Measurements from ENCODE around the gene MYO18A.
"Not testable (repeated sequence)": the region's sequence is repeated elsewhere in the genome, so short reads cannot be mapped to it uniquely, and the experiment has no call there.

The MYO18A gene

DNA sequence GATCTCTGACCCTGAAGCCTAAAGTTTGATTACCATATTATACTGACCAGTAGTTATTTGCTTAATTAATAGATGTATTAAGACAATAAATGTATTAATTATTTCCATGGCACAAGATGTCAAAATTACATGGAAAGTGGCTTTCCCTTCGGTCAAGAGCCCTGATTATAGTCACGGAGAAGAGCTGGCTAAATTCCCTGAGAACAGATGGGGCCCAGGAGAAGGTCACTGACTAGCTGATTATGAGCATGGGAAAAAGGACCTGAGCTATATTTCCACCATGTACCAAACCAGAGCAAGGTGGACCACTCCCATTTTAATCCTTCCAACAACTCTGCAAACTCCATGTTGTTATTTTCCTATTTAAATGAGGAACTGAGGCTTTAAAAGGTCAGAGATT, 12.9 kb upstream of the MYO18A start:
- DNase-seq = no peak

DNA sequence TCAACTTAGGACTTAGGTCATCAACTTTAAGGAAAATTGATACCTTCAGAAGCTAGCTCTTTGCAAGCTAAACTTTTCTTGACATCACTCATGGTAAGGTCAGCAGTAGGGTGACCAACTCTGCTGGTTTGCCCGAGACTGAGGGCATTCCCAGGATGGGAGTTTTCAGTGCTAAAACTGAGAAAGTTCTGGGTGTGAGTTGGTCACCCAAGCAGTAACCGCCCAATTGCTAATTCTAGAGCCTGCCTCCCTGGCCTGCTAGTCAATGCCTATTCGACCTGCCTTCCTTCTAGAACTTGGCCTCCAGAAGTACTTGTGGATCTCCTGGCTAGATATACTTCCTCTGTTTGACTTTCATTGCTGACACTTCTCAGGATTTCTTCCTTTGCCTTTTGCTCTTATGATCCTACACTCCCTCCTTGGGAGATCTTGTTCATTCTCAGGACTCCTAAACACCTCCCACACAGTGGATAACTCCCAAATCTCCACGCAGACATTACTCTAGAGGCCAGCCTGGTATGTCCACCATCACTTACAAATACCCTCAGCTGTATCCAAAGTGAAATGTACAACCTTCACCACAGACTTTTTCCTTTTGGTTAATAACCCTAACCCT, 10.5 kb upstream of the MYO18A start:
- DNase-seq = no peak

DNA sequence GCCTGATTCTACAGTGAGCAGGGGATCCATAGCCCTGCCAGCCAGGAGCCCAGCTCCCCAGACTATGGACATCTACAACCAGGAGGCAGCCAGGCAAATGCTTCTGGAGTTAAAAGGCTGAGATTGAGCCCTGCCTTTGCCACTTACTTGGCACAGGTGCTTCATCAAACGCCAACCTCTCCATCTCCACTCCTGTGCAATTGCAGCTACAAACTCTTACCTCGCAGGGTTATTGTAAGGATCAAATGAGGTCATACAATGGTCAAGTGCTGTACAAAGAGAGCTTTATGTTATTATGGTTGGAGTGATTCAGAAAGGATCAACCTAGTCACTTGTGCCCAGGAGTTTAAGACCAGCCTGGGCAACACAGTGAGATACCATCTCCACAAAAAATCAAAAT, 9.8 kb upstream of the MYO18A start:
- no peak for DNase-seq

DNA sequence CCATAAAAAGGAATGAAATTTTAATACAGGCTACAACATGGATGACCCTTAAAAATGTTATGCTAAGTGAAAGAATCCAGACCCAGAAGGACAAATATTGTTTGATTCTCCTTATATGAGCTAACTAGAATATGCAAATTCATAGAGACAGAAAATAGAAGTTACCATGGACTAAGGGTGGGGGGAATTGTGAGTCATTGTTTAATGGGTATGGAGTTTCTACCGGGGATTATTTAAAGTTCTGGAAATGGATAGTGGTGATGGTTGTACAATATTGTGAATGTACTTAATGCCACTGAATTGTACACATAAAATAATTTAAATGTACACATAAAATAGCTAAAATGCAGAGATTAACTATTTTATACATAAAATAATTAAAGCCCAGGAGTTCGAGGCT, 9.2 kb upstream of the MYO18A start:
- no peak for DNase-seq

DNA sequence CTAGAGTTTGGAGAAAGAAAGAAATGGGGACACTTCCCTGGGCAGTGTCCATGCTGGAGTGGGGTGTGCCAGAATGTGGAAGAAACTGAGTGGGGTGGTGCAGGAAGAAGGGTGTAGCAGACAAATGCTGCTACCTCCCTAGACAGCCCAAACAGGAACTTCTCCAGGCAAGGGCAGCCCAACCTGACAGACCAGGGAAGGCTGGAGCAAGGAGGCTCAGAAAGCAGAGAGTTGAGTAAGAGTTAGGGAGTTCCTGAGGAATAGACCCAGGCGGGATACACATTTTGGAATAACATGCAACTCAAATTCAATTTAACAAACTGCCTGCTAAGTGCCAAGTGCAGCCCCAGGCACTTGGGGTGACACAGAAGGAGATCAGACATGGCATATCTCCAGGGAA, 1.0 kb upstream of the MYO18A start:
- no peak for DNase-seq

DNA sequence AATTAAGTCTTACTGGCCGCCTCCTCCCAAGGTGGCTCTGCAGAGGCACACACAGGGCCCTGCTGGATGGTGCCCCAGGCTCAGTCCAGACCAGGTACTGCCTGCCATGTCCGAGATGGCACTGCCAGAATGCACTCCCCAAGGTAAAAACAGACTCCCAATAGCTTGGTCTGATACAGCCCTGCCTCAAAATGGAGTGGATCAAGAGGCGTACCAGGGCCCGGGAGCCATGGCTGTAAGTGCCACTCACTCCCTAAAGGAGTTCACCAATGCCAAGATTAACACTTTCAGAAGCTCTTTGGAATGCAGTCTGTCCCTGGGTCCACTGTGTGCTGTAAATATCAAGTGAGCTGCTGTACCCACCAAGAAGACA, 576 bp upstream of the MYO18A start:
- DNase-seq = no peak

DNA sequence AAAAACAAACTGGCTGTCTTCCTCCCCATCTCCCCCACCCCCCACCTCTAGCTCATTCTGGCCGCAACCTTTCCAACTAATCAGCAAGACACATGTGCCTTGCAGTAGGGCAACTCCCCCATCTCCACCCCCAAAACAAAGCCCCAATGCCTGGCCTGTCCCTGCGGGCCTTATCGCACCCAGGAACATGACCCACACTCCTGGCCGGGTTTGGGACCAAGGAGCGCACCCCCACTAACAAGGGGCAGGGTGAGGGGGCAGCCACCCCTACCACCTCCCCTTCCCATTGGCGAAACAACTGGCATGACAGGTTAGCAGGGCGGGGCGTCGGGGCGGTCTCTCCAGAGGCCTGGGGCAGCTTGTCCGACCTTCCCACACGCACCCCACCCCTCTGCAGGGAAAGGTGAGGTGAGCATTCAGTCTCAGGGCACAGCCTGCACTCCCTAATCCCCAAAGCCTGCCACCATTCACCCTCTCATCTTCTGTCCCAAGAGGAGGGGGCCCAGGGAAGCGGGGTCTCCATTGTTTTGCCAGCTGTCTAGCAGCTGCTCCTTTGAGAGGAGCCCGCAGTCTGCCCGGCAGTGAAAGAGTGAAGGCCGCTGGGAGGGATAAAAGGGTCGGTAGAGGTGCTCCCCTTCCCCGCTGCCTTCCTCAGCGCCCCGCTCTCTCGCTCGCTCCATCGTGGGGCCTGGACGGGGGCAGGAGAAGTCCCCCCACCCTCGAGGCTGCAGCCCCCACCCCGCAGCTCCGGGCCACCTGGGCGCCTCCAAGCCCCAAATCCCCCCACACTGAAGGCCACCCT, 765 bp downstream of the MYO18A start:
- DNase-seq = peak; percentile 40

DNA sequence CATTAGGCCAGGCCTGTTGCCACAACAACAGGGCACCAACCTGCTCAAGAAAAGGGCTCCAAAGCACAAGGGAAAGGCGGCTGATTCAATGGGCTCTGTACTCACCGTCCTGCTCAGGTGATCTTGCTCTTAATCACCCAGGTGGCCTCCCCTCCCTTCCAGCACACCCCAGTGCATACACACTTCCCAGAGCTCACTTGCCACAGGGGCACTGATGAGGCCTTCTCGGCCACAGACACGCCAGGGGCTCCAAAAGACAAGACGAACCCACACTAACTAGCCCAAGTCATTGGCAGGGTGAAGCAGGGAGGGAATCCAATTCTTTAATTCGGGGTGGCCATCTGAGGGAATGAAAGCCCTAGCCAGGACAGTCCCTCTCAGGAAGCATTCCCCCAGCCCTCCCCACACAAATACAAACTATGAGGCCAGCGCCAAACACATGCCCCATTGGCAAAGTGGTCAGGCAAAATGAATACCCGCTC, 1.4 kb downstream of the MYO18A start:
- DNase-seq = no peak

DNA sequence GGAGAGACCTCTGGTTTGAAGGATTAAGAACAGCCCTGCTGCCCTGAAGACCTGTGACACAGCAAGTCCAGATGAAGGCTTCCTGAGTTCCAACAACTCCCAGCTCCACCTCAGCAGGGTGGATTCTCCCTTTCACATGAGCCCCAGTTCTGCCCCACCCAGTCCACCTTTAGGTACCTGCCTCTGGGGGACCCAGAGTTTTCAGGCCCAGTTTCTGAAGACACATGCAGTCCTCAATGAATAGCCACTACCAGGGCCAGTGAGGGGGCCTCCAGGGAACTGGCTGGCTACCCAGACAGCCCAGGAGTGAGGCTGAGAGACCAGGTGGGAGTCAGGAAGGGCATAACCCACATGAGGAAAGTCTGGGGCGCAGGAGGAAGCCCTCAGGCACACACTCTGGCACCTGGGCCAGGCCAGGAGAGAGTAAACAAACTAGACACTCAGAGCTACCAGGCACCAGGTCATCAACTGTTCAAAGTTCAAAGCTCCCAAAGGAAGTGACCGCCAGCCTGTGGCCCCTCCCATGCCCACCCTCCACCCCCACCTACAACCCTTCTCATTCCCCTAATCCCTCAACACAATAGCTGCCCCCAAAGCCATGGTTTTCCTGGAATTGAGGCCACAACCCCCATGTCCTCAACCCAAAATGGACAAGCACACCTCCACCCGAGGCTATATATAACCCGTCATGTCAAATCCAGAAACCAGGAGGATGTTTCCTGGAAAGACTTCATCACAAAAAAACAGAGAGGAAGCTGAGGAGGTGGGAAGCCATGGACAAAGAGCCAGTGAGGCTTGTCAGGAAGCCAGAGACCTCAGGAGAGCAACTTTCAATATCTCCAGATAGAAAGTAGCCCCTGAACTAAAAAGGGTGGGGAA, 2.1 kb downstream of the MYO18A start:
- no peak for DNase-seq

DNA sequence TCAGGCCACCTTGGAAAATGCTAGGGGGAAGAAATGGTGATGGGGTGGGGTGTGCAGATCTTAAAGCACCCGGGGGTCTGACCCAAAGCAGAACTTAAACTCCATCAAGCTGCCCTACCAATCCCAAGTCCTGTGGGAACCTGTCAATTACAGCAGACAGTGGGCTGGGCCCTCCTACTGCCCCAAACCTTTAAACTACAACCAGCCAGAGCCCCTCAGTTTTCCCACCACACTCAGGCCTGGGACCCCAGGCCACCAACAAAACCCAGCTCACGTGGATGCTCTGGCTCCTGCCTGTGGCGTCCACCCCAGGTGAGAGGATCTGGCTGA, 2.7 kb downstream of the MYO18A start:
- no peak for DNase-seq

DNA sequence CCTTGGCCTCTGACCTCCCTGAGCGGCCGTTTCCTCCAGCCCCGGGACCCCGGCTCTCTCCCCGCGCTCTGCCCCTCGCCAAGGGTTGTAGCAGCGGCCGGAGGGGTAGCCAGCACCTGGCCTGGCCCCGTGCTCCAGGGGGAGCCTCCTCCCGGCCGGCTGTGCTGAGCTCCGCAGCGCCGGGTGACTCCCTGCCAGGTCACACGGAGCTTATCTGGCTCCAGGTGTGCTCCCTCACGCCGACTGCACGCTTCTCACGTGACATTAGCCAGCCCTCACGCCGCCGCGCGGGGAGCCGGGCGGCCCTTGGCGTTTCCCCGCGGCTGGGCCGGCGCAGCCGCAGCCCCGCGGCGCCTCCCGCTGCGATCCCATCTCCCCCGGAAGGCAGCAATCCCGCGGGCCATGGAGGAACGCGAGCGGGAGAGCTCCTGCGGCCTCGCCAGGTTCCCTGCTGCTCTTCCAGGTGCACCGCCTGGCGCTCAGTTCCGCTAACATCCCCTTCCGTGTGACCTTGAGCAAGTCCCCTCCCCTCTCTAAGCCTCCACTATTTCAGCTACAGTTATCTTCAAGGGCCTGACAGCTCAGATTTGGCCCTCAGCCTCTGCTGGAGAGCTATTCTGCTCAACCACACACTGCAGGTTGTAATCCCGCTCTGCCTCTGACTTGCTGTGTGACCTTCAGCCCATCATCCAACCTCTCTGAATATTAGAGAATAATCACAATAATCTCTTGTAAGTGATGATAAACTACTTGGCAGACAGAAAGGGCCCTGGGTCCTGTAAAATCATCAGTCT, 3.4 kb downstream of the MYO18A start:
- peak; percentile 38 for DNase-seq

DNA sequence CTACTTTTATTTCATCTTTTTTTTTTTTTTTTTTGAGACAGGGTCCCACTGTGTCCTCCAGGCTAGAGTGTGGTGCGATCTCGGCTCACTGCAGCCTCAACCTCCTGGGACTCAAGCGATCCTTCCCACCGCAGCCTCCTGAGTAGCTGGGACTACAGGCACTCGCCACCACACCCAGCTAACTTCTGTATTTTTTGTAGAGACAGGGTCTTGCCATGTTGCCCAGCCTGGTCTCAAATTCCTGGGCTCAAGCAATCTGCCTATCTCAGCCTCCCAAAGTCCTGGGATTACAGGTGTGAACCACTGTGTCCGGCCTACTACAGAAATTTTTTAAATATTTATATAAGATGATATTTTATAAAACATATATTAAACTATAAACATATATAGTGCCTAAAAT, 4.8 kb downstream of the MYO18A start:
- DNase-seq = no peak

DNA sequence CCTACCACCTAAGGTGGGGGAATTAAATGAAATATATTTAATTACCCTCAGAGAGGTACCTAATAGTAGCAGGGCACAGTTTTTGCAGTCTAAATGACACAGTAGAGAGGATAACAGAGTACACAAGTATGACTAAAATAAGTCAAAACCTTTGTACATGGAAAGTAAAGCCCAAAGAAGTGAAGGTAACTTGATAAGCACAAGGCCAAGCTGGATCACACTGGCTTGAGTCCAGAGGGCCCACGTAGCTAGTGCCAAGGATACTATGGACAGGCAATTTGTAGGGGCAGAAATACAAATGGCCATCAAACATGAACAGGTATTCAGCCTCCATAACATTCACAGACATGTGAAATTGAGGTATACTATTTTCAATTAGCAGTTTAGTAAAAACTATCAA, 7.6 kb downstream of the MYO18A start:
- no peak for DNase-seq

DNA sequence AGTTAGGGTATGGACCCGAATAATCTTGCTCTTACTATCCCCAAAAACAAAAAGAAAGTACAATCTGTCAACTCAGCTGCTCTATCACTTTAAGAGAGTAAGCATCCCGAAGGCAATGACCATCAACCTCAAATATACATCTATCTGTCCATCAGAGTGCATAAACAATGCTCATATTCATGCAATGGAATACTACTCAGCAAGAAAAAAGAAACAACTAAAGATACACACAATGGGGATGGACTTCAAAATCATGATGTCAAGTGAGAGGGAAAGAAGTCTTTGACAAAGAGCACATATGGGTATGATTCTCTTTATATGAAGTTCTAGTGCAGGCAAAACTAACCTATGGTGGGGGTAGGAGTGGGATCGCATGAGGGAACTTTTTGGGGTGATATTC, 9.5 kb downstream of the MYO18A start:
- DNase-seq = no peak

DNA sequence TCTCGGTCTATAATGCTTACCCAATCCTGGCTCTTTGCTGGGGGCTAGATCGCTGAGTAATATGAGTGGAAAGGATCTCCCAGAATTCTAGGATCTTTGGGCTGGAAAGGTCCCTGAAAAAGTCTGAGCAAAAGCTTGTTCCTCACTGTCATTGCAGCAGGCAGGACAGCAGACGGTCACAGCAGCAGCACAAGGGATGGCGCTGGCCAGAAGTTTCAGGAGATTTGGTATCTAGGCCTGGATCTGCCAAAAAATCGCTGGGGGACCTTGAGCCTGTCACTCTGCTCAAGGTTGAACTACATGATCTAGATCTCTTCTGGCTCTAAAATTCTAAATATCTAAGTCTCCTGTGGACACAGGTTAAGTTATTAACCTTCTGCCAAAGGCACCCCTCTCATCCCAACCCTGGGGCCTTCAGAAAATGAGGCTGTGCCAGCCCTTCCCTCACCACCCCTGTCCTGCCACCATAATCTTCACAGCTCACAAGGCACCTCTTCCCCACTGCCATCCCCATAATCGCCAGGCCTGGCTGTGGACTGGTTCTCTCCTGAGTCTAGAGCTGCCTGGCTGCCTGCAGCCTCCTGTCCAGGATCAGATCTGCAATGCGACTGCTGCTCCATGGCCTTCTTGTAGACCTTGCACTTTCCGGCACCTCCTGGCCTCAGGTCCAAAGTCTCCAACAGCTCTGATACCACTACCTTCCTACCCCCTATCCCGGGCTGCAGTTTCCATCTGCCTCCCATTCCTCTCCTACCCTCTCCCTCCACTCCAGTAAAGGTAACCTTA, 10.2 kb downstream of the MYO18A start:
- DNase-seq = no peak

DNA sequence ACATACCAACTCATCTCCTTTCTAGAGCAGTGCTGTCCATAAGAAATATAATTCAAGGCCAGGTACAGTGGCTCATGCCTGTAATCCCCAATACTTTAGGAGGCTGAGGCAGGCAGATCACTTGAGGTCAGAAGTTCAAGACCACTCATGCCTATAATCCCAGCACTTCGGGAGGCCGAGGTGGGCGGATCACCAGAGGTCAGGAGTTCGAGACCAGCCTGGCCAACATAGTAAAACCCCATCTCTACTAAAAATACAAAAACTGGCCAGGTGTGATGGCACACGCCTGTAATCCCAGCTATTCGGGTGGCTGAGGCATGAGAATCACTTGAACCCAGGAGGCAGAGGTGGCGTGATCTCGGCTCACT, 11.5 kb downstream of the MYO18A start:
- not testable (repeated sequence) for DNase-seq

DNA sequence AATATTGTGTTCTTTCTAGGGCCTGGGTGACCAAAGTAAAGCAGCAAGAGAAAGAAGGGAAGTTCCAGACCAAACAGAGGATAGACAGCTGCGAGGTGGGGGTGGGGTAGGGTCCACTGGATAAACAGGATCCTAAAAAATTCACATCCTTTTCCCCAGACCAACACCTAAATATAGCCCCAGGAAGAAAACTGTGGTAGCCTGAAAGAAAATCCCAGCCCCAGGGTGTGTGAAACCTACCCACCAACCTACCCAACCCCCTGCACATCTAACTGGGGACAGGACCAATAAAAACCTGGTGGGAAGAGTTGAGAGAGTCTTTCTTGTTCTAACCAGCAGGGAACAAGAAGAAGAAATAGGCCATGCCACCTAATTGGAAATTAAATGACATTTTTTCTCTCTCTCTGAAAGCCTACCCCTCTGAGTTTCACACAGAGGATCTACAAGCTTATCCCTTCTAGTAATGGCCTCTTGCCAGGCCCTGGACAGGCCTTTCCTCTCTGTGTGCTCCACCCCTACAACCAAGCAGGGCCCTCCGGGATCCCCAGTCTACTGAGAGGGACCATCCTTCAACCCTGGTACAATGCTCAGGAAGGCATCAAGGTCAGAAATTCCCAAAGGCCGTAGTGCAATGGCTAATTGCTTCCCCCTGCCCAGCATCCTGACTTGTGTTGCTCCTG, 12.0 kb downstream of the MYO18A start:
- DNase-seq = no peak

DNA sequence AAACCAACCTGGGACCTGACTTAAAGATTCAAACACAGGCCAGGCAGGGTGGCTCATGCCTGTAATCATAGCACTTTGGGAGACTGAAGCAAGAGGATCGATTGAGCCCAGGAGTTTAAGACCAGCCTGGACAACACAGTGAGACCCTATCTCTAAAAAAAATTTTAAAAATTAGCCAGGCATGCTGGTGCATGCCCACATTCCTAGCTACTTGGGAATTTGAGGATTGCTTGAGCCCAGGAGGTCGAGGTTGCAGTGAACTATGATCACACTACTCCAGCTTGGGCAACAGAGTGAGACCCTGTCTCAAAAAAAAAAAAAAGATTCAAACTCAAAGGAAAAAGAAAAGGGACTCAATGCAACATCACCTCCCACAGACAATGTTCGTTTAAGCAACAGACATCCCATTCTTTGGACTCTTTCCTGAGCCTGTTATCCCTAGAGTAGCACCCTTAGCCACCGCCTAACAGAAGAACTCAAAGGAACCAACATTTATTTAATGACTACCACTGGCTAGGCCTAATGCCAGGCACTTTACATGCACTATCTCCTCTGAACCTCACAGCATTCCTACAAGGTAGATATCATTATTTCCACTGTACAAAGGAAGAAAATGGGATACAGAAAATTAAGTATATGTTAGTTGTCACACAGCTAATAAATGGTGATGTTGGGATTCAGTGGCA, 12.7 kb downstream of the MYO18A start:
- DNase-seq = no peak

DNA sequence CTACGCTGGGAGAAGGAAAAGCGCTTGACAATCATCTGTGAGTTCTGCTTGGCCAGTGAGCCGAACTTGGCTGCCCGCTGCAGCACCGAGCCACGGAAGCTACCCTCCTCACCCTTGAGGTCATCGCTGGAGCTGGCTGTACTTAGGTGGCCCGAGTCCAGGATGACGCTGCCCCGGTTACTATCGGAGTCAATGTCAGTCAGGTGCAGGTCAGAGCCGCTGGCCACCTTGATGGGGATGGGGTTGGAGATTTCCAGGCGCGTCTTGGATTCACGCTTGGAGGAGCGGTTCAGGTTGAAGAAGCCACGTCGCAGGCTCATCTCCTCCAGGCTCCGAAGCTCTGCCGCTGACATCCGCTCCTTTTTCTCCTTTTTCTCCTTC, 13.7 kb downstream of the MYO18A start:
- DNase-seq = no peak

DNA sequence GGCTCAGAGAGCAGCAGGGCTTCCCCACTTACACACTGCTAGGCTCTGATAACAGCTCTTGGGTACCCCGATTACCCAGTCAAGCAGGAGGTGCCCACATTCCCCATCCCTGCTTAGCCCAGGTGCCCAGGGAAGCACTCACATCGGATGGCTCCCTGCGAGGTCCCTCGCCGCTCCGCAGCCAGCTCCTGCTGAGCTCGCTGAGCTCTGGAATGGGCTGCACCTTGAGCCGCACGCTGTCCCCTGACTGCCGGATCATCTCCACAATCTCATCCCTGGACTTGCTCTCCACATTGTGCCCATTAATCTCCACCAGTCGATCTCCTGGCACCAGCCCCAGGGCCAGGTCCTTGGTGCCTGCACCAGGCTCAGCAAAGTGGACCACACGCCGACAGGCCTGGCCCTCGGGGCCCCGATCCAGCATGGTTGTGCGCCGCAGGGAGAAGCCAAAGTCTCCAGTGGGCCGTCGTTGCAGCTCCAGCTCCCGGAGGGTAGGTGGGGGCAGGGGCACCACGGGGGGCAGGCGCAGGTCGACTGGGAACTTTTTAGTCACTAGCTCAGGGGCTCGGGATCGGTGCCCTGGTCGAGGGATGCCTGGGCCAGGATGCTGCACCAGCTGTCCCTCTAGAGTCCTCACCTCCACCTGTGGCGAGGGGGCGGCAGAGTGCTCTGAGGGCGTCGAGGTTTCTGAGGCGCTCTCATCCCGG, 14.2 kb downstream of the MYO18A start:
- DNase-seq = no peak
